ENCODE data around the gene GAK. TPM values are rescaled to one million over a fixed set of nuclear protein-coding genes. Genes with fewer than 3 reads are reported as not detected.

GAK gene
- polyA plus RNA-seq, 1 of the 3 experiments (the other 2 are of a cell fraction) = 35.9 TPM

- Histone ChIP-seq H3K9me3 (peaks cover 9% of the 10 kb centered on the region), H3K4me2 (no peak overlapping the region), H3K27ac (ENCODE audit: low read depth in 2 of 2, low read length in 1 of 2) (no peak overlapping the region), H4K20me1 (ENCODE audit: insufficient read depth) (no peaks in the 10 kb centered on the region), H3K4me1 (ENCODE audit: control insufficient read depth in 1 of 2, insufficient read depth in 2 of 2, low read depth in 1 of 2, low read length in 1 of 2) (no peaks in the 10 kb centered on the region; a peak in 1 of 4 replicates), H2AFZ (ENCODE audit: low read depth) (no peak overlapping the region), H3K4me3 (ENCODE audit: low read depth in 2 of 2, low read length in 1 of 2) (no peak overlapping the region), H3K36me3 (replicated peaks in 1 of 2; ENCODE audit: control insufficient read depth in 1 of 2, insufficient read depth in 2 of 2, low read length in 1 of 2) (peaks cover 7% of the 10 kb centered on the region in 2 experiments), H3K9ac (no peak overlapping the region), H3K27me3 (ENCODE audit: insufficient read depth) (no peaks in the 10 kb centered on the region), H3F3A (replicated peaks; ENCODE audit: insufficient read depth) (peaks cover 8% of the 10 kb centered on the region), H3K79me2 (ENCODE audit: insufficient read depth) (no peaks in the 10 kb centered on the region), H3K9me2 (no peaks in the 10 kb centered on the region)
- POLR2A ChIA-PET = interaction anchor here (1.2 kb wide), 1 partner anchor 9 kb away, joined by 3 read pairs; no protein-coding TSS in a partner anchor
- TF ChIP-seq MAX (IDR thresholded peaks at IDR 0.05; ENCODE audit: low read depth) (no peak), REST (IDR thresholded peaks at IDR 0.05; ENCODE audit: low read depth, low read length) (no peak), TCF12 (IDR thresholded peaks at IDR 0.05) (no peak), RAD21 (IDR thresholded peaks at IDR 0.05; ENCODE audit: low read length) (no peak), IRF3 (IDR thresholded peaks at IDR 0.05; ENCODE audit: low read depth, low read length) (no peak), YY1 (IDR thresholded peaks at IDR 0.05; ENCODE audit: low read depth) (no peak)
- 100% methylated on average over 2 of the region's 10 CpGs for WGBS (ENCODE audit: low lambda C conversion rate)
- CTCF ChIA-PET = interaction anchor here (0.7 kb wide), 1 partner anchor 13 kb away, joined by 3 read pairs; no protein-coding TSS in a partner anchor
- no peak for DNase-seq
Observed at GRCh38 chr4:844752-845232, 87.3 kb downstream of the GAK start.

GRCh38 chr4:839675-840443, 92.3 kb downstream of the GAK start:
- POLR2A ChIA-PET = no interaction called here
- CTCF ChIA-PET = no interaction called here
- WGBS (ENCODE audit: low lambda C conversion rate) = 76% methylated on average over 4 of the region's 4 CpGs
- H3K9ac ChIP-seq = no peak overlapping the region
- H3K9me2 ChIP-seq = no peaks in the 10 kb centered on the region
- H3K36me3 ChIP-seq (replicated peaks in 1 of 2; ENCODE audit: control insufficient read depth in 1 of 2, insufficient read depth in 2 of 2, low read length in 1 of 2) = peaks cover 0 to 7% of the 10 kb centered on the region in 2 experiments
- no peaks in the 10 kb centered on the region for H3K27me3 ChIP-seq (ENCODE audit: insufficient read depth)
- no peak overlapping the region for H3K4me3 ChIP-seq (ENCODE audit: low read depth in 2 of 2, low read length in 1 of 2)
- H3F3A ChIP-seq (replicated peaks; ENCODE audit: insufficient read depth) = peaks cover 8% of the 10 kb centered on the region
- H3K4me2 ChIP-seq = no peak overlapping the region
- H3K27ac ChIP-seq (ENCODE audit: low read depth in 2 of 2, low read length in 1 of 2) = no peak overlapping the region
- H3K4me1 ChIP-seq (ENCODE audit: control insufficient read depth in 1 of 2, insufficient read depth in 2 of 2, low read depth in 1 of 2, low read length in 1 of 2) = peaks cover 0 to 8% of the 10 kb centered on the region in 2 experiments; a peak in 1 of 4 replicates
- peaks cover 9% of the 10 kb centered on the region for H3K9me3 ChIP-seq
- H2AFZ ChIP-seq (ENCODE audit: low read depth) = no peak overlapping the region
- no peaks in the 10 kb centered on the region for H4K20me1 ChIP-seq (ENCODE audit: insufficient read depth)
- DNase-seq = no peak
- no peaks in the 10 kb centered on the region for H3K79me2 ChIP-seq (ENCODE audit: insufficient read depth)
- TF ChIP-seq FOXJ3 (CRISPR knock-in tag; IDR thresholded peaks at IDR 0.05) (no peak), CHD2 (IDR thresholded peaks at IDR 0.05; ENCODE audit: low read length, partially characterized antibody) (no peak), SMC3 (IDR thresholded peaks at IDR 0.05; ENCODE audit: low read depth, low read length) (no peak), REST (IDR thresholded peaks at IDR 0.05; ENCODE audit: low read depth, low read length) (no peak), MXI1 (IDR thresholded peaks at IDR 0.05; ENCODE audit: low read depth, low read length) (no peak), PBX3 (IDR thresholded peaks at IDR 0.05) (no peak), ELF1 (IDR thresholded peaks at IDR 0.05) (no peak), FOXM1 (IDR thresholded peaks at IDR 0.05; ENCODE audit: low read depth) (no peak), SIN3A (IDR thresholded peaks at IDR 0.05; ENCODE audit: borderline replicate concordance, low read depth, low read length) (no peak), RFX5 (IDR thresholded peaks at IDR 0.05; ENCODE audit: low read length) (no peak), NRF1 (IDR thresholded peaks at IDR 0.05; ENCODE audit: low read depth, low read length) (no peak)

All from SK-N-SH (cell line).